ENCODE results near the gene LHX4. TPM values are rescaled to one million over a fixed set of nuclear protein-coding genes. Genes with fewer than 3 reads are reported as not detected.

The LHX4 gene
- total and polyA plus RNA-seq, 10 of the 15 experiments (the other 5 are each of a cell fraction or from before 2014, with no cell fraction given), result 0.05 to 0.80 (median 0.32) TPM; not detected in 6

DNA sequence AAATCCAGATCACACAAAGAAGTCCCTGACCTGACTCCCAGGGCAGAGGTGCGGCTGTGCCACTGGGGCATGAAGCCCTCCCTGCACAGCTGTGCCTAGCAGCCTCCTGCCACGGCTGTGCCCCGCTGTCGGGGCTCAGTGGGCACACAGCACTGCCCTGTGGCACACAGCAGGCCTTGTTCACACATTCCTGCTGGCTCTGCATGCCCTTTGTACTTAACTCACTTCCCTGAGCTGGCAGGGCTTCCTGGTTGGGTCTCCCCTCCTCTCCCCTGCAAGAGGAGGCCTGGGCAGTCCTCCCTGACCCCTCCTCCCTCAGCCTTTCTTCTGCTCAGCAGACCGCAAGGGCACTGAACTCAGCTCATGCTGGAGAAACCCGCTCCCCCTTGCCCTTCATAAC lies 14.8 kb downstream of the LHX4 start:
- 37% methylated on average over 6 of the region's 6 CpGs for WGBS (ENCODE audit: insufficient coverage, insufficient replicate concordance, low lambda C conversion rate, missing lambda C conversion rate)
- DNase-seq (ENCODE audit: low read depth, low spot score), result no peak
- in situ Hi-C loops (cut with MboI), result loop anchor here (5.0 kb wide), 1 partner anchor 52 kb away; no protein-coding TSS in a partner anchor

More for the DNA sequence above, 14.8 kb downstream of the LHX4 start:
- ATAC-seq (no peak), FAIRE-seq (no peak)
- POLR2A ChIA-PET, result no interaction called here
- Histone ChIP-seq H3K36me3 (ENCODE audit: control insufficient read depth in 2 of 2, insufficient read depth in 2 of 2, low read length in 1 of 2) (no peaks in the 10 kb centered on the region), H3K4me1 (ENCODE audit: control insufficient read depth, insufficient read depth, low read length) (no peaks in the 10 kb centered on the region; the same call in 1 of the 2 replicates), H3K9ac (ENCODE audit: control insufficient read depth, insufficient read depth, low read length) (no peak overlapping the region), H3K79me2 (ENCODE audit: control insufficient read depth, insufficient read depth, low read length) (no peaks in the 10 kb centered on the region), H4K20me1 (ENCODE audit: control insufficient read depth, insufficient read depth) (no peaks in the 10 kb centered on the region), H3K4me3 (no peak overlapping the region), H2AFZ (ENCODE audit: control insufficient read depth, low read depth, low read length) (no peak overlapping the region), H3K9me3 (replicated peaks; ENCODE audit: control insufficient read depth, insufficient read depth, low read length) (no peaks in the 10 kb centered on the region), H3K27me3 (replicated peaks in 1 of 2; ENCODE audit: control insufficient read depth in 2 of 2, insufficient read depth in 2 of 2, low read length in 1 of 2) (peaks cover 0 to under 1% of the 10 kb centered on the region in 2 experiments; a peak in 2 of 4 replicates), H3K4me2 (ENCODE audit: control insufficient read depth, insufficient read depth) (no peak overlapping the region), H3K27ac (ENCODE audit: control insufficient read depth, insufficient read depth) (no peak overlapping the region)
- RAD21 ChIA-PET (ENCODE audit: unreplicated experiment), result no interaction called here
- TF ChIP-seq, protein P1, sequence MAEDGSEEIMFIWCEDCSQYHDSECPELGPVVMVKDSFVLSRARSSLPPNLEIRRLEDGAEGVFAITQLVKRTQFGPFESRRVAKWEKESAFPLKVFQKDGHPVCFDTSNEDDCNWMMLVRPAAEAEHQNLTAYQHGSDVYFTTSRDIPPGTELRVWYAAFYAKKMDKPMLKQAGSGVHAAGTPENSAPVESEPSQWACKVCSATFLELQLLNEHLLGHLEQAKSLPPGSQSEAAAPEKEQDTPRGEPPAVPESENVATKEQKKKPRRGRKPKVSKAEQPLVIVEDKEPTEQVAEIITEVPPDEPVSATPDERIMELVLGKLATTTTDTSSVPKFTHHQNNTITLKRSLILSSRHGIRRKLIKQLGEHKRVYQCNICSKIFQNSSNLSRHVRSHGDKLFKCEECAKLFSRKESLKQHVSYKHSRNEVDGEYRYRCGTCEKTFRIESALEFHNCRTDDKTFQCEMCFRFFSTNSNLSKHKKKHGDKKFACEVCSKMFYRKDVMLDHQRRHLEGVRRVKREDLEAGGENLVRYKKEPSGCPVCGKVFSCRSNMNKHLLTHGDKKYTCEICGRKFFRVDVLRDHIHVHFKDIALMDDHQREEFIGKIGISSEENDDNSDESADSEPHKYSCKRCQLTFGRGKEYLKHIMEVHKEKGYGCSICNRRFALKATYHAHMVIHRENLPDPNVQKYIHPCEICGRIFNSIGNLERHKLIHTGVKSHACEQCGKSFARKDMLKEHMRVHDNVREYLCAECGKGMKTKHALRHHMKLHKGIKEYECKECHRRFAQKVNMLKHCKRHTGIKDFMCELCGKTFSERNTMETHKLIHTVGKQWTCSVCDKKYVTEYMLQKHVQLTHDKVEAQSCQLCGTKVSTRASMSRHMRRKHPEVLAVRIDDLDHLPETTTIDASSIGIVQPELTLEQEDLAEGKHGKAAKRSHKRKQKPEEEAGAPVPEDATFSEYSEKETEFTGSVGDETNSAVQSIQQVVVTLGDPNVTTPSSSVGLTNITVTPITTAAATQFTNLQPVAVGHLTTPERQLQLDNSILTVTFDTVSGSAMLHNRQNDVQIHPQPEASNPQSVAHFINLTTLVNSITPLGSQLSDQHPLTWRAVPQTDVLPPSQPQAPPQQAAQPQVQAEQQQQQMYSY (CRISPR knock-in tag; IDR thresholded peaks at IDR 0.05), result no peak
- TF ChIP-seq CHD1 (IDR thresholded peaks at IDR 0.05; ENCODE audit: low read depth, low read length), result no peak
- TF ChIP-seq, protein P2, sequence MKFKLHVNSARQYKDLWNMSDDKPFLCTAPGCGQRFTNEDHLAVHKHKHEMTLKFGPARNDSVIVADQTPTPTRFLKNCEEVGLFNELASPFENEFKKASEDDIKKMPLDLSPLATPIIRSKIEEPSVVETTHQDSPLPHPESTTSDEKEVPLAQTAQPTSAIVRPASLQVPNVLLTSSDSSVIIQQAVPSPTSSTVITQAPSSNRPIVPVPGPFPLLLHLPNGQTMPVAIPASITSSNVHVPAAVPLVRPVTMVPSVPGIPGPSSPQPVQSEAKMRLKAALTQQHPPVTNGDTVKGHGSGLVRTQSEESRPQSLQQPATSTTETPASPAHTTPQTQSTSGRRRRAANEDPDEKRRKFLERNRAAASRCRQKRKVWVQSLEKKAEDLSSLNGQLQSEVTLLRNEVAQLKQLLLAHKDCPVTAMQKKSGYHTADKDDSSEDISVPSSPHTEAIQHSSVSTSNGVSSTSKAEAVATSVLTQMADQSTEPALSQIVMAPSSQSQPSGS (IDR thresholded peaks at IDR 0.05; ENCODE audit: low read length), result no peak
- no peak for TF ChIP-seq HDAC2 (IDR thresholded peaks at IDR 0.05)
- TF ChIP-seq GABPA (IDR thresholded peaks at IDR 0.05; ENCODE audit: low read depth), result no peak
- no peak for TF ChIP-seq ZNF217 (IDR thresholded peaks at IDR 0.05)
- no peak for TF ChIP-seq KAT2A (conservative IDR thresholded peaks at IDR 0.05; ENCODE audit: control insufficient read depth, low read depth, low read length)
- no peak for TF ChIP-seq HCFC1 (IDR thresholded peaks at IDR 0.05; ENCODE audit: low read length)
- TF ChIP-seq CBFB (IDR thresholded peaks at IDR 0.05; ENCODE audit: low read depth), result no peak
- no peak for TF ChIP-seq NR2C1 (IDR thresholded peaks at IDR 0.05)
- TF ChIP-seq MEF2B (IDR thresholded peaks at IDR 0.05; ENCODE audit: partially characterized antibody, poor library complexity, severe bottlenecking), result no peak
- no peak for TF ChIP-seq HDAC6 (IDR thresholded peaks at IDR 0.05; ENCODE audit: unreplicated experiment)
- TF ChIP-seq EED (IDR thresholded peaks at IDR 0.05; ENCODE audit: low read depth), result no peak
- no peak for TF ChIP-seq NFIC (IDR thresholded peaks at IDR 0.05; ENCODE audit: low read depth, low read length)
- TF ChIP-seq BCL3 (IDR thresholded peaks at IDR 0.05; ENCODE audit: borderline replicate concordance, insufficient read depth, low read depth, low read length, poor library complexity, severe bottlenecking), result no peak
- intact Hi-C loops (cut with micrococcal nuclease; ENCODE audit: unreplicated experiment), result no loop called here
- CTCF ChIA-PET, result interaction anchor here (1.5 kb wide), 1 partner anchor 22 kb away, joined by 4 read pairs; no protein-coding TSS in a partner anchor
- BruUV-seq (replicated peaks), result no TSS peak
- SMC1A ChIA-PET (ENCODE audit: uncharacterized antibody, unreplicated experiment), result no interaction called here
